Activated B cell treated with CpG ODN at 0.5 μM for 24 hours (primary cell): ENCODE data around the gene ZNF532. TPM values are rescaled to one million over a fixed set of nuclear protein-coding genes. Genes with fewer than 3 reads are reported as not detected.

Source experiments
- ATAC-seq: fragments of 200-7000 bp; cut with Tn5 transposase; one replicate; pipeline ENCODE4 v1.10.0; 2021; ENCODE audit warnings: low read depth, mild to moderate bottlenecking, moderate library complexity
- CTCF ChIA-PET: fragments of 350-600 bp; sonication (Branson Sonifier 250); formaldehyde crosslinking; loops from one replicate; lab custom pipeline; 2021; ENCODE audit warnings: antibody characterized with exemption; lab: Charles Lee
- POLR2A ChIA-PET: fragments of 350-600 bp; sonication (Branson Sonifier 250); formaldehyde crosslinking; loops from one replicate; lab custom pipeline; 2021; ENCODE audit warnings: antibody characterized with exemption; lab: Charles Lee
- DNase-seq: peaks from one replicate; pipeline ENCODE4 v3.0.0; 2022
- H3K27ac Mint-ChIP-seq: one replicate; pipeline ENCODE4 v1.8.0; 2020; ENCODE audit warnings: mixed read lengths
- H3K27me3 Mint-ChIP-seq: one replicate; pipeline ENCODE4 v1.8.0; 2021; ENCODE audit warnings: mixed read lengths
- H3K36me3 Mint-ChIP-seq: one replicate; pipeline ENCODE4 v1.8.0; 2021; ENCODE audit warnings: low read depth, mixed read lengths
- H3K4me1 Mint-ChIP-seq: one replicate; pipeline ENCODE4 v1.8.0; 2021; ENCODE audit warnings: mixed read lengths
- H3K4me3 Mint-ChIP-seq: one replicate; pipeline ENCODE4 v1.8.0; 2020; ENCODE audit warnings: mild to moderate bottlenecking, mixed read lengths
- H3K9me3 Mint-ChIP-seq: one replicate; pipeline ENCODE4 v1.8.0; 2020; ENCODE audit warnings: mixed read lengths
- intact Hi-C: fragments of 100-400 bp; cut with micrococcal nuclease; formaldehyde crosslinking; loops from one replicate; pipeline ENCODE4 v1.15.1; 2024
- total RNA-seq: library from RNA; stranded (reverse); gene quantifications from 2 replicates; pipeline ENCODE4 v1.2.3, GENCODE V29; 2022
- TF ChIP-seq, protein P1 (sequence below): fragments of 200-600 bp; IDR thresholded peaks from one replicate; pipeline ENCODE4 v1.8.0; 2022; ENCODE audit warnings: antibody characterized with exemption, mild to moderate bottlenecking

ZNF532 gene
- total RNA-seq, 1 donor from 2014 or later: 106 TPM

DNA sequence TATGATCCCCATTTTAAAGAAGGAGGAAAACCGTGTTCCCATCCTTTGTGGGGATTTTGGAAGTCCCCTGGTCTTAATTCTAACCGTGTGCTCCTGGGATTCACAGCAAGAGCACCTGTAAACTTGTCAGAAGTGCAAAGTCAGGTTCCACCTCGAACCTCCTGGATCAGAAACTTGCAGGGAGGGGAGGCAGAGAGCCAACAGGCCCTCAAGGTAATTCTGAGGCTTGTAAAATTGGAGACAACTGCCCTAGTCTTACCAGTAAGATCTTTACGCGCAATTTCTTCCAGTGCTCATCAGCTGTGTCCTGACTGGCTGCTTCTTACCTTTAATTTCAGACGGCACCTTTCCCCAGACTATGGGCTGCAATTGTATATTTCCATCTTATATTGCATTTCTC is 161.7 kb downstream of the ZNF532 start:
- no peaks in the 10 kb centered on the region for H3K27me3 Mint-ChIP-seq
- H3K27ac Mint-ChIP-seq: no peak overlapping the region
- intact Hi-C loops: no loop called here
- CTCF ChIA-PET: no interaction called here
- TF ChIP-seq, protein P1, sequence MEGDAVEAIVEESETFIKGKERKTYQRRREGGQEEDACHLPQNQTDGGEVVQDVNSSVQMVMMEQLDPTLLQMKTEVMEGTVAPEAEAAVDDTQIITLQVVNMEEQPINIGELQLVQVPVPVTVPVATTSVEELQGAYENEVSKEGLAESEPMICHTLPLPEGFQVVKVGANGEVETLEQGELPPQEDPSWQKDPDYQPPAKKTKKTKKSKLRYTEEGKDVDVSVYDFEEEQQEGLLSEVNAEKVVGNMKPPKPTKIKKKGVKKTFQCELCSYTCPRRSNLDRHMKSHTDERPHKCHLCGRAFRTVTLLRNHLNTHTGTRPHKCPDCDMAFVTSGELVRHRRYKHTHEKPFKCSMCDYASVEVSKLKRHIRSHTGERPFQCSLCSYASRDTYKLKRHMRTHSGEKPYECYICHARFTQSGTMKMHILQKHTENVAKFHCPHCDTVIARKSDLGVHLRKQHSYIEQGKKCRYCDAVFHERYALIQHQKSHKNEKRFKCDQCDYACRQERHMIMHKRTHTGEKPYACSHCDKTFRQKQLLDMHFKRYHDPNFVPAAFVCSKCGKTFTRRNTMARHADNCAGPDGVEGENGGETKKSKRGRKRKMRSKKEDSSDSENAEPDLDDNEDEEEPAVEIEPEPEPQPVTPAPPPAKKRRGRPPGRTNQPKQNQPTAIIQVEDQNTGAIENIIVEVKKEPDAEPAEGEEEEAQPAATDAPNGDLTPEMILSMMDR: no peak
- POLR2A ChIA-PET: no interaction called here
- ATAC-seq (no peak), DNase-seq (no peak)
- no peaks in the 10 kb centered on the region for H3K36me3 Mint-ChIP-seq
- H3K4me3 Mint-ChIP-seq: no peak overlapping the region
- peaks cover 3% of the 10 kb centered on the region for H3K4me1 Mint-ChIP-seq
- H3K9me3 Mint-ChIP-seq: peaks cover 2% of the 10 kb centered on the region

DNA sequence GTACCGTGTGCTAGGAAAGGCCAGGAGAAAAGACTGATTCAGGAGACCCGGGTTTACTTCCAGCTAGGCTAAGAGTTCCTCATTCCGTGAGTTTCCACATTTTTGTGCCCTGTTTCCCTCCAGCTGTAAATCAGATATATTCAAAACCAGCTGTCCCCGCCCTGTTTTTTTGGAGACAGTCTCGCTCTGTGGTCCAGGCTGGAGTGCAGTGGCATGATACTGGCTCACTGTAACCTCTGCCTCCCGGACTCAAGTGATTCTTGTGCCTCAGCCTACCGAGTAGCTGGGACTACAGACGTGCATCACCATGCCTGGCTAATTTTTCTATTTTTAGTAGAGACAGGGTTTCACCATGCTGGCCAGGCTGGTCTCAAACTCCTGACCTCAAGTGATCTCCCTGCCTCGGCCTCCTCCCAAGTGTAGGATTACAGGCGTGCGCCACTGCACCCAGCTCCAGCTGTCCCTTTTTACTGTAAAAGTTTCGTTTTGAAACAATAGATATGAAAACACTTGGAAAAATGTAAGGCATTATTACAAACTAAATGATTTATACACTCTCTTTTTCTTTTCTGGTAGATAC is 162.2 kb downstream of the ZNF532 start:
- H3K27me3 Mint-ChIP-seq: no peaks in the 10 kb centered on the region
- ChIA-PET POLR2A (no interaction called here), CTCF (no interaction called here)
- H3K9me3 Mint-ChIP-seq: peaks cover 2% of the 10 kb centered on the region
- TF ChIP-seq, protein P1: no peak
- intact Hi-C loops: no loop called here
- no peak overlapping the region for H3K27ac Mint-ChIP-seq
- no peak overlapping the region for H3K4me3 Mint-ChIP-seq
- no peak for DNase-seq
- ATAC-seq: no peak
- H3K36me3 Mint-ChIP-seq: no peaks in the 10 kb centered on the region
- peaks cover 3% of the 10 kb centered on the region for H3K4me1 Mint-ChIP-seq

- TF ChIP-seq, protein P1: no peak
- Mint-ChIP-seq H3K4me3 (no peak overlapping the region), H3K27ac (no peak overlapping the region), H3K9me3 (peaks cover 2% of the 10 kb centered on the region), H3K4me1 (peaks cover 3% of the 10 kb centered on the region), H3K36me3 (no peaks in the 10 kb centered on the region), H3K27me3 (no peaks in the 10 kb centered on the region)
- ChIA-PET POLR2A (no interaction called here), CTCF (interaction anchor here (1.3 kb wide), 1 partner anchor 248 kb away, joined by 3 read pairs; no protein-coding TSS in a partner anchor)
- intact Hi-C loops: no loop called here
- no peak for DNase-seq
- no peak for ATAC-seq
Measured at GRCh38 chr18:59029663-59030429, 165.2 kb downstream of the ZNF532 start.

DNA sequence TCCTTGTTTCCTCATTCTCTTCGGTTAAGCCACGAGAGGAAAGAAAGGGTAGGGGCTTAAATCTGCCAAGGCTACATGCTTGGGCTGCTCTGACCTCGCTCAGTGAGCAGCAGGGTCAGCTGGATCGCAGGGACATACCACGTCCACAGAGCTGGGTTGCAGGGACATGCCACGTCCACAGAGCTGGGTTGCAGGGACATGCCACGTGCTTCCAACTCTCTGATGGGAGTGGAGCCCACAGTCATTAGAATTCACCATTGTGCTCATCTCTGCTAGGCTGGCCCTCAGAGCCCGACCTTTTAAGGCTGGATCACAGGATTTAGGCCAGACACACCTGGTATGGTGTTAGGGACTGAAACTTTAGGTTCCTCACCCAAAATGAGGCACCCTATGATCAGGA is 167.6 kb downstream of the ZNF532 start:
- TF ChIP-seq, protein P1: no peak
- POLR2A ChIA-PET: interaction anchor here (1.0 kb wide), 1 partner anchor 67 kb away, joined by 10 read pairs; no protein-coding TSS in a partner anchor

DNA sequence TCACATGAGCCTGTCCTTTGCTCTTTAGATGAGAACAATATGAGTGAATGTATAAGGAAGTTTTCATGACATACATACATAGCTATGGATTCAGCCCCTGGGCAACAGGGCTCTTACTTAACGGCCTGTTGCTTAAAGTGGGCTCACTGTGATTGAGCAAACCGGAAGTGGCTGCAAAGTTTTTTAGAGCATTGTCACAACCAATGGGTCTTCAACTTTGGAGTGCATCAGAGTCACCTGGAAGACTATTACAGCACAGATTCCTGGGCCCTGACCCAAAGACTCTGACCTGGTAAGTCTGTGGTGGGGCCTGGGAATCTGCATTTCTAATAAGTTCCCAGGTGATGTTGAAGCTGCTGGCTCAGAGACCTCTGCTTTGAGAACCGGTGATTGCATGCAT is 168.7 kb downstream of the ZNF532 start:
- ChIA-PET POLR2A (interaction anchor here (0.8 kb wide), 1 partner anchor 18 kb away, joined by 3 read pairs; no protein-coding TSS in a partner anchor), CTCF (interaction anchor here (1.4 kb wide), 1 partner anchor 253 kb away, joined by 4 read pairs; no protein-coding TSS in a partner anchor)
- no peak for DNase-seq
- H3K4me1 Mint-ChIP-seq: peaks cover 3% of the 10 kb centered on the region
- H3K4me3 Mint-ChIP-seq: no peak overlapping the region
- H3K27me3 Mint-ChIP-seq: no peaks in the 10 kb centered on the region
- TF ChIP-seq, protein P1: no peak
- no peak for ATAC-seq
- H3K9me3 Mint-ChIP-seq: no peaks in the 10 kb centered on the region
- H3K27ac Mint-ChIP-seq: no peak overlapping the region
- no peaks in the 10 kb centered on the region for H3K36me3 Mint-ChIP-seq
- intact Hi-C loops: no loop called here

More for the DNA sequence above, 167.6 kb downstream of the ZNF532 start:
- Mint-ChIP-seq H3K9me3 (no peaks in the 10 kb centered on the region), H3K27me3 (no peaks in the 10 kb centered on the region), H3K4me1 (peaks cover 3% of the 10 kb centered on the region), H3K27ac (no peak overlapping the region), H3K36me3 (no peaks in the 10 kb centered on the region), H3K4me3 (no peak overlapping the region)
- no peak for DNase-seq
- ATAC-seq: no peak
- CTCF ChIA-PET: no interaction called here
- intact Hi-C loops: no loop called here
